GM18507 (cell line): Measurements from ENCODE around the gene SEBOX.
A peak's percentile ranks its signal among the peaks of the same experiment; 100 is the strongest.

Experiments
- DNase-seq: peaks from one replicate; pipeline ENCODE4 v3.0.0; 2011; ENCODE audit warnings: low read depth; ENCODE audit not compliant: insufficient read length; ENCODE audit errors: extremely low spot score
- FAIRE-seq: peaks from 2 replicates; lab custom pipeline; 2011; peaks lifted over from hg19 to GRCh38; lab: Jason Lieb, UNC

The SEBOX gene

DNA sequence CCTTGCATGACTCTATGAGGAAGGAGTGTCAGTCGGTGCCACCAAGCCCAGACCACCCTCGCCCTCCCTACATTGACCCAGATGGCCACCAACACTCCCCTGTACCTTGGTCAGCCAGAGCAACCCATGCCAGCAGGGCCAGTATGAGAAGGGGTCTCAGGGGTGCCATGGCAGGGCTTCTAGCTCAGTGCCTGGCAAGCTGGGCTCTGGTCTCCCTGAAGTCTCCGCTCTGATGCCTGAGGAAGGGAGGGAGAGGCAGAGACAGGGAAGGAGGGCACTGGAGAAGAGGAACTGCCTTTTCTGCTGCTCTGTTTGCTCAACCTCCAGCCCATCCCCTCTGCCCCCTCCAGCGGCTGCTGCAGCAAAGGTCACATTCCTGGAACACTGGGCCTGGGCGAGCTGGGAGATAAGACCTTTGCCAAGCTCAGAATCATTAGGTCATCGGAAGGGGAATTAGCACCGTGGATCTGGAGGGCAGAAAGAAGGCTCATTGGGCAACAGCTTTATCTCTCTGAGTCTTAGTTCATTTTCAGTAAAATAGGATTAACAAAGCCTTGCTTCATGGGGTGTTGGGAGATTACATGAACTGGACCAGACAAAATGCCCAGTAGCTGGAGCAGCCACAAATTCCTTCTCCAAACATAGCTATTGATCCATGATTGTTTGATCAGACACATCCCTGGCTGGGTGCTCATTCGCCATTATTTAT lies 5.2 kb upstream of the SEBOX start, which contains the start of gene VTN:
Gene VTN, minus strand, starts transcription at position 273 of the 709 bp plus-strand sequence. Its CDS starts 104 bp downstream, at position 169.
- DNase-seq, result no peak
- FAIRE-seq, result no peak

DNA sequence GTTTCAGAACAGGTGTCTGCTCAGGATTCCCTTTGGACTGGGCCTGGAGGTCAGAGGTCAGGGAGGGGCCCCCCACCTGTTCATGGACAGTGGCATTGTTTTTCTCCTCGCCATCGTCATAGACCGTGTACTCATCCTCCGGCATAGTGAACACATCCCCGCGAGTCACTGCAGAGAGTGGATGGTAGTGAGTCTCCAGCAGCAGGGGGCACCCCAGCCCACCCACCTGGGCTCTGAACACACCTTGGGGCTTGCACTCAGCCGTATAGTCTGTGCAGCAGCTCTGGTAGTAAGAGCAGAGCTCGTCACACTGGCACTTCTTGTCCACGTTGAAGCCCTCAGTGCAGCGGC lies 4.7 kb upstream of the SEBOX start:
- no peak for FAIRE-seq
- DNase-seq, result no peak

DNA sequence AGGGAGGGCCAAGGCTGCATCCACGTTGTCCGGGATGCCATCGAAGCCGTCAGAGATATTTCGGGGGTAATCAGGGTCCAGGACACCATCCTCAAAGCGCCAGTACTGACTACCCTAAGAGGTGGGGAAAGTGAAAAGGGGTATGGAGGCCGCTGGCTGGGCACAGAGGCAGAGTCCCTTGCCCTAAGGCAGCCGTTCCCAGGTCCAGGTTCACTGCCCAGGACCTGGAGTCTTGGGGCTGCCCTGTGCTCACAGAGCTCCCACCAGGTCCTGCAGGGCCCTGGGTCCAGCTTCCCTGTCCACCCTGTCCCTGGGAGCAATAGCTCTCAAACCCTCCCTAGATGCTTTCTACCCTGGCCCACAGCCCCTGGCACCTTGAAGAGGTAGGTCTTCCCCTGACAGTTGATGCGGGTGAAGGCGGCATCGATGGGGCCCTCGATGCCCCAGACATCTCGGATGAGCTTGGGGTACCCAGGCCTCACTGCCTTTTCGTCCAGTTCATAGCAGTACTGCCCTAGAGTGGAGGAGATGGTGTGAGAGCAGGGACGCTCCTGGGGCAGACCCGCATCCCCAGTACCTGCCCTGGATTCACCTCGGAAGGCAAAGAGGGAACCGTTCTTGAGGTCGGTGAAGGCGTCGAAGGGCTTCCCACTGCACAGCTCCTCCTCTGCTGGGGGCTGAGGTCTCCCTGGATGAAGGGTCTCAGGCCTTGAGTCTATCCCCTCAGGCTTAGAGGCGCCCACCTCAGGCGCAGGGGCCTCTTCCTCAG lies 4.1 kb upstream of the SEBOX start:
- no peak for DNase-seq
- no peak for FAIRE-seq

DNA sequence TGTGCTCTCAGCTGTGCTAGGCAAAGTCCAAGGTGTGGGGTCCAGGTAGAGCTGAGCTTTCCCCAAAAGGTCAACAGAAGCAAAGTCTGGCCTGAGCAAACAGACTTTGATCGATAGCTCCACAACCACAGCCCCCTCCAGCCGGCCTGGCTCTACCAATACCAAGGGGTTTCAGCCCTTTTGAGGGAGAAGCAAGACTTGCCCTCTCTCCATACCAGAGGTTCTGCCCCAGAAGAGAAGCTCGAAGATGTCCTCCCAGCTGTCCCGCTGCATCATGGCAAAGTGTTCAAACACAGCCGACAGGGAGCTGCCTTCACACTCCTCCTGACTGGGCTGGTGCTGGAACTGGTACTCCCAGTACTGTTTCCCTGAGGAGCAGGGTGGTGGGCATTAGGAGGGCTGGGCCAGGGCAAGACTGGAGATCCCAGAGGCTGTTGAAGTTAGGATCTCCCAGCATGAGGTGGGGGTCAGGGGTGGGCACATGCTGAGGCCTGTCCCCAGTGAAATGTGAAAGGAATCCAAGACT lies 3.4 kb upstream of the SEBOX start:
- FAIRE-seq (no peak), DNase-seq (no peak)

DNA sequence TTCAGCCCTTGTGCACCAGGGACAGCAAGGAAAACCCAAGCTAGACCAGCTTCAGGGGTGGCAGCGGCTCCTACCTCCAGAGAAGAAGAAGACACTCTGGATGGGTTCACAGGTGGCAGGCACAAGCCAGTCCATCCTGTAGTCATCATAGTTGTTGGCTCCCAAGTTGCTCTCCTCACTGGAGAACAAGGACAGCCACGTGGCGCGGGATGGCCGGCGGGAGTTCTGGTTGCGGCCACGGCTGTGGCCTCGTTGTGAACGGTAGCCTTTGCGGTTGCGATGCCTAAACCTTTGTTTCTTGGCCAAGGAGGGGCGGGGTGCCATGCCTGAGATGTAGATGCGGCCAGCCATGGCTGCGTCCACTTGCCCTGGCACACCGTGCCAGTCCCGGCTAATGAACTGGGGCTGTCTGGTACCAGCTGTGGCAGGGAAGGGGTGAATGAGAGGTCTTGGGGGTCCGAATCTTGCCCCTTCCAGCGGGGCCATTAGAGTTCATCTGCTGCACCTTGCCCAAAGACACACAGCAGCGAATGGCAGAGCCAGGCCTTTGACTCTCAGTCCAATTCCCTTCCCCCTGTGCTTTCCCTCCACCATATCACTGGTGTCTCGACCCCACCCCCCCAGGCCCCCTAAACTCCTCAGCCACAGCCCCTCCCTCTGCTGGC lies 2.8 kb upstream of the SEBOX start:
- FAIRE-seq, result no peak

DNA sequence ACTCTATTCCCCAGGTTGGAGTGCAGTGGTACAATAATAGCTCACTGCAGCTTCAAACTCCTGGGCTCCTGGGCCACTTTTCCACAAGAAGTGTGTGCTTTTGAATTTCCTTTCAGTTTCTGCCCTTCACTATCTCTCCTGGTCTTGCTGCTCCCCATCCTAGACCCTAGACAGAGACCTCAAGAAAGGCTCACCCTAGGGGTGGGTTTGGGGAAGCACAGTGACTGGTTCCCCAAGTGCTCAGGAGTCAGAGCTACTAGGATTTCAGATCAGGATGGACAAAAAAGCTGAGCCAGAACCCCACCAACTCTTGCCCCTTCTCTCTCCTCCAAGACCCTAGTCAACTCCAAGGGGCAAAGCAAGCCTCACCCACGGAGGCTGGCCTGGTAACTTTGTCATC lies 1.6 kb upstream of the SEBOX start:
- no peak for FAIRE-seq
- no peak for DNase-seq

More for the DNA sequence above, 2.8 kb upstream of the SEBOX start:
- DNase-seq, result no peak

DNA sequence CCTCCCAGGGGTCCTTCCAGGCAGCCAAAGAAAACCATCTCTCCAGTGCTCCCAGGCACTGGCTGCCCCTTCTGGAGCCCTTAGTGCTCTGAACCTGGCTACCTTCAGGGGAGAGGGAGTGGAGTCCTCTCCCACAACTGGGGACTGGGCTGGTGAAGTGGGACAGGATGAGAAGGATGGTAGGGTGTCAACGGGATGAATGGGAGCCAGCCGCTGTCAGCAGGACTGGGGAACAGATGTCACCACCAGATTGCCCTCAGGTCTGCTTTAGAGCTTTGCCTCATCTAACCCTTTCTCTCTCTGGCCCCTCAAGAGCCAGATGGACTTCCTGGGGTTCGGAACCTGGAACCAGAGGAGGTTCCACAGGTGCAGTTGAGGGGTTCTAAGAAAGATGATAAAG lies 488 bp upstream of the SEBOX start:
- FAIRE-seq (no peak), DNase-seq (no peak)

DNA sequence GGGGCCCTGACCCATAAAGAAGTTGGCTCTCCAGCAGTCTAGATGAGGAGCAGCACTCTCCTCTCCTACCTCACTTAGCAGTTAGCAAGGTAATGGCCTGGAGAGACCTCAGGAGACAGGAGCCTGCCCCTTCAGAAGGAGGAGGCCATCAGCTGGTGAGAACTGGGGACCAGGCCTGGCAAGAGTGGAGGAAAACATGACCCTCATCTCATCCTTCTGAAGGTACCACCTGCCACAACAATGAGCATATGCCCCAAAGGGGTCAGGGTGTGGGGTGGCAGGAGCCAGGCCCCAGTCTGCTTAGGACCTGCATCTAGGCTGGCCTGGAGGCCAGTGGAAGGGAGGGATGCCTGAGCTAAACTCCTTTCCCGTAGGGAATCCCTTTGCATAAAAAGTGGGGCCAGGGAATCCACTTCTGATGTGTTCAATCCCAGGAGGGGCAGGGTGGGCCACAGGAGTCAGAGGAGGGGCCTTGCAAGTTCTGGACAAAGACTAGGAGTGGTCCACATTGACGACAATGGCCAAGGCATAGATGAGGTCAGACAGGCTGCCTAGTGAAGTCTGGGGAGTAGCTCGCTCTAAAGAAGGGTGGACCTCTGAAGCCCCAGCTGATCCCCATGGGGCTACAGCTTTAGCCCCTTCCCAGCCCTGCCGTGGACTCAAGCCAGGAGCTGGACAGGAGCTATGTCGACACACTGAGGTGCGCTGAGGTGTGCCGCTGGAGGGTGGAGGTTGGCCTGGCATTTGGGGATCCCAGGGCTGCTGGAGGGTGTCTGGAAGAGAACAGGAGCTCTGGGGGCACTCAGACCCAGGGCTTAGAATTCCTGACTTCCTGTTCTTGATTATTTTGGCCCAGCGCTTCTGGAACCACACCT lies 986 bp downstream of the SEBOX start:
- DNase-seq (no peak), FAIRE-seq (no peak)

DNA sequence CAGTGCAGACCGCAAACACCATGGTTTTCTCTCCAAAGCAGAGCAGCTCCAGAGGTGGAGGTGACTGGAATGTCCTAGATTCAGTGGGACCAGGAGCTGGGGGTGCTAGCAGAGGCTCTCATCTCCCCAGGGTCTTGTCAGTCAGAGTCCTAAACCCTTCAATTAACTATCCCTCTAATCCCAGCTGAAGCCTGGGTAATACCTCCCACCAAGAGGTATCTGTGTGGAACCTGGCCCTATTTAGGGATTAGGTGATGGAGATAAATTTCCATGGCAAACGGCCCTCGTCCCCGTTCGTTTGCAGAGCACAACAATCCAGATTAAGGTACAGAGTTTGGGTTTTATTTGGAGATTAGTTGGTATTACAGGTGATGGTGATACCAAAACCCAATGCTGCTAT lies 1.8 kb downstream of the SEBOX start:
- FAIRE-seq (no peak), DNase-seq (no peak)

DNA sequence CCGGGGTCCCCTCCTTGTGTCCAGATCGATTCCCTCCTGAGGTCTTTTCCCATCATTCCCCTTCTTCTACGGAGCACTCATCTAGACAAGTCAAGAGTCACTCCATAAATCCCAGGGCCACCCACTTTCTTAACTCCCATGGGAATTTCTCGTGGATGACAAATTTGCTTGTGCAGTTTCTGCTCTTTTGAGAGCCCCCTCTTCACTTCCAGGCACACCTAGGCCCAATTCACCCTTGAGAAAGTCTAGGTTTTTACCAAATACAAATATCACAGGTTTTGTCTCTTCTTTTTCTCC lies 7.2 kb downstream of the SEBOX start:
- DNase-seq (no peak), FAIRE-seq (no peak)

DNA sequence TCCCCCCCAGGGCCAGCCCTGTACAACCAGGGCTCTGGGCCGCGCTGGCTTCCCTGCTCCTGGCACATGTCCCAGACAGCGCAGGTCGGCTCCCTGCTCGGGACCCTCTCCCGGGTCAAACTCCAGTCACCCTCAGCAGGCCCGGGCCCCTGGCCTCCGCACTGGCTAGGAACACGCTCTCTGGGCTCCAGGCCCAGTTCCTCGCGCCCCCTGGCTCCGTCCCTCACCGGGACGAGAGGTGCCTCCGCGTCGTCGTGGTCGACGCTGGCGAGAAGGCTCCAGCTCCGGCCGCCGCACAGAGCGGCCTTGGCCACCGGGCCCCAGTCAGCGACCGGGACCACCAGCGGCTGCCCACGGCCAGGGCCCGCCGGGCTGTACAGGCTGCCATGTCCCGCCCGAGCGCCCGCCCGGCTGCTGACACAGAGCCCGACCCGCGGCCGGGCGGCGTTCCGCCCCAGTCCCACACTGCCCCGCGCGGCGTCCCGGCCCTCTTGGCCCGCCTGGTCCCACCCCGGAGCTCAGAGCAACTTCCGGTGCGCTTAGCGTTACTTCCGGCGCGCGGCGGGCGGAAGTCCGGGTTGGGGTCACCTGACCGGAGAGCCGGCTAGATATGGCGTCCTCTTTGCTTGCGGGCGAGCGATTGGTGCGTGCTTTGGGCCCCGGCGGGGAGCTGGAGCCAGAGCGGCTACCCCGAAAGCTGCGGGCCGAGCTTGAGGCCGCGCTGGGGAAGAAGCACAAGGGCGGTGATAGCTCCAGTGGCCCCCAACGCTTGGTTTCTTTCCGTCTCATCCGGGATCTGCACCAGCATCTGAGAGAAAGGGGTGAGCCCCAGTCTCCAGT lies 7.7 kb downstream of the SEBOX start, which contains the start of gene POLDIP2:
Gene POLDIP2, minus strand, starts transcription at position 467 of the 840 bp plus-strand sequence. Its CDS starts 79 bp downstream, at position 388.
- peak; percentile 93 for DNase-seq
- peak; percentile 93 for FAIRE-seq

DNA sequence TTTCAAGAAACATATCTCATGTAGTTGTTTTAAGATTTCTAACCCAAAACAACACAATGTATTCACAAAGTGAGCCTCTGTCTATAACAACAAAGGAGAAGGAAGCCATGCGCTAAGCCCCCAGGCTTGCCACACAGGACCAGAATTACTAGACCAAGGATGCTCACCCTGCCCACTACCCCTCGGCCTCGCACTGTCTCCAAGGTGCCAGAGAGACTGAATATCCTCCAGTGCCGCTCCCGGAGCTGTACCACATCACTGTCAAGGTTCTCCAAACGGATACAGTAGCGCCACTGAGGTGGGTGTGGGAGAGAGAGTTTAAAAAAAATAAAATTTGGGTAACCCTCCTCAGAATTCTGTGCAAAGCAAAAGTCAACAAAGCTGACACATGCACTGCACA lies 14.7 kb downstream of the SEBOX start:
- no peak for DNase-seq
- no peak for FAIRE-seq

DNA sequence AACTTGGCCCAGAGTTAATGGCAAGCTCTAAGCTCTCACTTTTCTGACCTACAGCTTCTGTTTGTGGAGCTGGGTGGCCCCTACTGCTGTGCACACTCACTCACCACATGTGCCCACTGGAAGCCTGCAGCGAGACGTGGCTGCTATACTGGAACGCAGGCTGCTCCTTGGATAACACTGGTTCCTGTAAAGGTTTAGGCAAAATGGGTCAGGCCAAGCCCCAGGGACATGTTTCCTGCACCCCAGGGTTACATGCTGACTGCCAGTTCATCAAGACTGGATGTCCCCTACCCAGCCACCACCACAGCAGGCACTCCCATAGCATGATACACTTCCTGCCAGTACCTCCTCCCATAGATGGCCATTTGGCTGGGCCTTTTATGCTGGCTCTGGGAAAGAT lies 16.0 kb downstream of the SEBOX start:
- no peak for DNase-seq
- FAIRE-seq, result no peak

DNA sequence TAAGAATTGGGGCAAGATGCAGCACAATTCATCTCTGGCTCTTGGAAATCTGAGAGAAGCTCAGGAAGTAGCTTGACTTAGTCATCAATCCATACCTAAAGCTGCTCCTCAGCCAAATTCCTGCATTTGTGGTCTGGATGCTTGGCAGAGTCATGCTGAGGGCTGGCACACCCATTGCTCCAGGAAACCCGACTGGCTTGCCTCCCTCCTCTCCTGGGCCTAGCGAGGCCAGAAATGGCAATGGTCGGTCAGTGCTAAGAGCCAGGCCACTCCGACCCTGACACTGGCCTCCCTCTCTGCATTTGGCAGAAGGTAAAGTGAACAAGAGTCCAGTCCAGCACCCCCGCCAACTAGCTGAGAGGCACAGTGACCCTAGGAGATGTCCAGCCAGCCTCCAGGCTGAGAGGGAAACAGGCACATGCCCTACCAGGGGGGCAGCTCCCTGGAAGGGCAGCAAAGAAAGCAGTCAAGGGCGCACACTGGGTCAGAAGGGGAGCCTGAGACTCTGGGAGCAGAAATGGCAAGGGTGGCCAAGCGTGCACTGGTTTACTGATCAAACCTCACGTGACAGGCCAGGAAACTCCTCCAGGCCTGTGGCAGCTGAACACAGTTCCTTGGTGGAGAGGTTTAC lies 17.6 kb downstream of the SEBOX start:
- no peak for FAIRE-seq
- DNase-seq, result no peak

DNA sequence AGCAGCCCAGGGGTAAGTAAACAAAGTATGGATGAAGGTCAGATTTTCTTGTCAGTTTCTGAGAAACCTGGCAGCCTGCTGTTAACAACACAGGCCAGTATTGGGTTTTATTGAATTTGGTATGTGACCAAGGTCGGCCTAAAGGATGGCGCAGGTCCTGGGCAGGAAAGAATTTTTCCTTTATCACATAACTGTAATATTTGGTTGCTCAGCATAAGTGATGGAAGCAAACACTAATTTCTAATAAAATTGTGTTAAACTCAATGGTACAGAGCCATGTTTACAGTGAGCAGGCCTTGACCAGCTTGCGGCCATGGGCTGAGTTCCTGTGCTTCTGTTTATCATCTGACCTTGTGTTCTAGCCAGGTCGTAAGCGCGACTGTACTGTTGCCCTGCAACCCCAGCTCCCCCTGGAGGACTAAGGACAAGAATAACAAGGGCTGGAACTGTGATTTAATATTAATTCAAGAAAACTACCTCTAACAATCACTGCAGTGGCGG lies 18.2 kb downstream of the SEBOX start:
- FAIRE-seq, result no peak
- no peak for DNase-seq

DNA sequence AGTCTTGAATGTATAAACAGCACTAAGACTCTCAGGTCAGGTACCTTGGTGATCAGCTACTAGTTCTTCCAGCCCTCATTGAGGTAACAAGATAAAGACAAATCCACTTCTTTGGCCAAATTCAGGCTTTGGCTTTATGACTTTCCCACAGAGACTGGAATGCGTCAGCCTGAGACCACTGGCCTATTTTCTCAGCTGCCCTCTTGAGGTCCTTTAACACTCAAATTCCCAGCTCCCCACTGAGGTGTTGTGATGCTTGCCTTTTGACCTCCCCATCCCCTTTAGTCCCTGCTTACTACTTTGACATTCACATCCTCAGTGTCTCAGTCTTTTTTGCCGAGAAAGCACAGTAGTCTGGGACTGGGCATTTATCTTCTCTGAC lies 18.8 kb downstream of the SEBOX start:
- FAIRE-seq, result no peak

DNA sequence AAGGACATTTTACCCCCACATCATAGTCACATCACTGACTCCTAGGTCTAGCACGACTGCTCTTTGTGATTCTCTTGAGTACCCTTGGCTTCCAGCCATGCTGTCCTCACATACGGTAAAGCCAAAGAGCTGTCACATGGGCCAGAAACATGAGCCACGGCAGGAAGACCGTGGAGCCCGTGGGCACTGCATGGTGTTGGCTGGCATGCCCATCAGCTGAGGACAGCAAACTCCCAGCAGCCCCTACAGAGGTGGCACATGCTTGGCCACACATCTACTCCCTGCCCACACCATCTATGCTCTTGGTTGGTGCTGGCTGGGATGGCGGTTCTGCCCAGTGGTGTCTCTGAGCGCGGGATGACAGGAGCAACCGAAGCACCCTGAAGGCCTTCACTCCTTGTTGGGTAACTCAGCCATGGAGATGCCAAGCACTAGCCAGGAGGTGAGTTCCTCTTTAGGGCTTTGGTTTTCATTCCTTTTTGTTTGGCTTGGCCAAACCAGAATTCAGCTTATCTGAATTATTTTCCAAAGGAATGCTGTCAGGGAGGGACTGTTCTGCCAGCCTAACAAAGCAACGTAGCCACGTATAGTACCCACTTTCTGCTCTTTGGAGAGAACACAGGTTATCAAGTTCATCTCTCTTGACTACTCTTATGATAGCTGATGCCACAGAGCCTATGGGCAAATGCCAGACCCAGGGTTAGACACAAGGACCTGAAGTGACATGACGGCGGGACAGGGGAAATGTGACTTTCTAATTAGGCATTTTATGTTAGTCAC lies 19.4 kb downstream of the SEBOX start:
- no peak for FAIRE-seq

More for the DNA sequence above, 18.8 kb downstream of the SEBOX start:
- DNase-seq, result no peak

More for the DNA sequence above, 19.4 kb downstream of the SEBOX start:
- no peak for DNase-seq
